AG04450 (cell line): ENCODE measurements around the gene RNF224. TPM values are rescaled to one million over a fixed set of nuclear protein-coding genes. Genes with fewer than 3 reads are reported as not detected.

Experiments used
- CTCF ChIA-PET: fragments of 300-600, 350-600 bp; formaldehyde crosslinking; extraction: SDS; loops from one replicate; lab custom pipeline; 2022; ENCODE audit warnings: antibody characterized with exemption, inconsistent platforms; lab: Charles Lee
- POLR2A ChIA-PET: fragments of 350-600 bp; formaldehyde crosslinking; extraction: SDS; loops from one replicate; lab custom pipeline; 2021; ENCODE audit warnings: antibody characterized with exemption, inconsistent platforms; lab: Yijun Ruan, JAX
- DNase-seq: peaks from one replicate; pipeline ENCODE4 v3.0.0-alpha.2; 2011; ENCODE audit warnings: low read depth, low spot score
- H3K27ac ChIP-seq: one replicate; pipeline ENCODE4 v1.5.1; 2012; ENCODE audit warnings: low read depth, low read length, control low read depth
- H3K27me3 ChIP-seq: one replicate; pipeline ENCODE4 v1.6.0; 2012; ENCODE audit warnings: low read length; ENCODE audit not compliant: control insufficient read depth, insufficient read depth
- H3K4me3 ChIP-seq: 2 replicates; pipeline ENCODE4 v1.5.1; 2011; ENCODE audit warnings: mild to moderate bottlenecking, low read depth, low read length, control low read depth
- H3K9me3 ChIP-seq: 2 replicates; pipeline ENCODE4 v1.5.1; 2012; ENCODE audit warnings: low read length; ENCODE audit not compliant: control insufficient read depth, insufficient read depth
- CTCF ChIP-seq: IDR thresholded peaks from 2 replicates; pipeline ENCODE4 v1.5.1; 2011; ENCODE audit warnings: low read depth, low read length, control low read depth, inconsistent platforms
- polyA plus RNA-seq: library from polyadenylated mRNA; depleted of rRNA; stranded (reverse); fragments of >200 nt; gene quantifications from 2 replicates; pipeline ENCODE4 v1.2.3, GENCODE V29; 2011

The RNF224 gene
- polyA plus RNA-seq, 1 experiment = not detected

- Histone ChIP-seq H3K4me3 (no peak overlapping the region), H3K27me3 (no peaks in the 10 kb centered on the region), H3K9me3 (no peaks in the 10 kb centered on the region; the same call in 1 of the 2 replicates), H3K27ac (no peak overlapping the region)
- POLR2A ChIA-PET = interaction anchor here (1.0 kb wide), 1 partner anchor 45 kb away, joined by 4 read pairs; the partner anchor contains the start of gene TUBB4B
- CTCF ChIA-PET = no interaction called here
- DNase-seq = no peak
- TF ChIP-seq CTCF = no peak
Measured at GRCh38 chr9:137195525-137196220, 31.6 kb upstream of the RNF224 start.

- peak overlapping the region; percentile 12; the same call in 1 of the 2 replicates for H3K4me3 ChIP-seq
- TF ChIP-seq CTCF = no peak
- H3K27ac ChIP-seq = no peak overlapping the region
- ChIA-PET CTCF (interaction anchor here (0.5 to 1.3 kb wide), 2 partner anchors 9 kb away, joined by 3 to 4 read pairs; no protein-coding TSS in a partner anchor), POLR2A (interaction anchor here (1.4 to 2.4 kb wide), 2 partner anchors 9 to 42 kb away, joined by 7 to 13 read pairs; partner anchors contain the start of gene TUBB4B)
- no peaks in the 10 kb centered on the region; the same call in 1 of the 2 replicates for H3K9me3 ChIP-seq
- DNase-seq = no peak
- H3K27me3 ChIP-seq = no peaks in the 10 kb centered on the region
Measured at GRCh38 chr9:137198051-137198901, 29.0 kb upstream of the RNF224 start.

GRCh38 chr9:137198902-137199283 lies 28.4 kb upstream of the RNF224 start:
- Histone ChIP-seq H3K27ac (no peak overlapping the region), H3K27me3 (no peaks in the 10 kb centered on the region), H3K4me3 (peak overlapping the region; percentile 56), H3K9me3 (no peaks in the 10 kb centered on the region; the same call in 1 of the 2 replicates)
- ChIA-PET CTCF (interaction anchor here (0.8 kb wide), 1 partner anchor 38 kb away, joined by 5 read pairs; no protein-coding TSS in a partner anchor), POLR2A (interaction anchor here (0.6 to 2.4 kb wide), 4 partner anchors 10 to 68 kb away, joined by 3 to 13 read pairs (median 6); partner anchors contain the start of gene TUBB4B)
- no peak for DNase-seq
- TF ChIP-seq CTCF = no peak

- ChIA-PET POLR2A (interaction anchor here (0.6 to 2.4 kb wide), 4 partner anchors 10 to 68 kb away, joined by 3 to 13 read pairs (median 6); partner anchors contain the start of gene TUBB4B), CTCF (interaction anchor here (0.8 kb wide), 1 partner anchor 37 kb away, joined by 5 read pairs; no protein-coding TSS in a partner anchor)
- no peaks in the 10 kb centered on the region; the same call in 1 of the 2 replicates for H3K9me3 ChIP-seq
- peak overlapping the region; percentile 56 for H3K4me3 ChIP-seq
- DNase-seq = no peak
- no peaks in the 10 kb centered on the region for H3K27me3 ChIP-seq
- TF ChIP-seq CTCF = no peak
- no peak overlapping the region for H3K27ac ChIP-seq
Measured at GRCh38 chr9:137199411-137200121, 27.7 kb upstream of the RNF224 start.
